Smooth muscle cell (in vitro differentiated cells): ENCODE measurements around the gene FAM9C. TPM values are rescaled to one million over a fixed set of nuclear protein-coding genes. Genes with fewer than 3 reads are reported as not detected.
A peak's percentile ranks its signal among the peaks of the same experiment; 100 is the strongest.
"Not testable (repeated sequence)": the region's sequence is repeated elsewhere in the genome, so short reads cannot be mapped to it uniquely, and the experiment has no call there.

ENCODE experiments used
- DNase-seq: peaks from one replicate; lab custom pipeline; 2025; ENCODE audit not compliant: unreplicated experiment; lab: John Stamatoyannopoulos, UW
- H2AFZ ChIP-seq: fragments of 200-600 bp; sonication (generic); 2 replicates; pipeline ENCODE4 v1.6.0; 2016; ENCODE audit warnings: antibody characterized with exemption, low read depth, mild to moderate bottlenecking
- H3F3A ChIP-seq: fragments of 200-600 bp; sonication (generic); 2 replicates; pipeline ENCODE4 v1.6.0; 2017; ENCODE audit warnings: antibody characterized with exemption, low read depth
- H3K27ac ChIP-seq: fragments of 200-600 bp; sonication (generic); 2 replicates; pipeline ENCODE4 v1.5.1; 2016; ENCODE audit warnings: low read depth, mild to moderate bottlenecking
- H3K27me3 ChIP-seq: fragments of 200-600 bp; sonication (generic); 2 replicates; pipeline ENCODE4 v1.6.1; 2016; ENCODE audit warnings: low read depth, mild to moderate bottlenecking
- H3K36me3 ChIP-seq: fragments of 200-600 bp; sonication (generic); 2 replicates; pipeline ENCODE4 v1.5.1; 2016; ENCODE audit warnings: low read depth
- H3K4me1 ChIP-seq: fragments of 200-600 bp; sonication (generic); 2 replicates; pipeline ENCODE4 v1.5.1; 2016; ENCODE audit warnings: low read depth
- H3K4me2 ChIP-seq: fragments of 200-600 bp; sonication (generic); 2 replicates; pipeline ENCODE4 v1.6.0; 2016; ENCODE audit warnings: mild to moderate bottlenecking
- H3K4me3 ChIP-seq: fragments of 200-600 bp; sonication (generic); 2 replicates; pipeline ENCODE4 v1.5.1; 2016; ENCODE audit warnings: mild to moderate bottlenecking
- H3K79me2 ChIP-seq: fragments of 200-600 bp; sonication (generic); 2 replicates; pipeline ENCODE4 v1.6.0; 2016; ENCODE audit warnings: low read depth, mild to moderate bottlenecking
- H3K9ac ChIP-seq: fragments of 200-600 bp; sonication (generic); 2 replicates; pipeline ENCODE4 v1.6.0; 2016; ENCODE audit warnings: low read depth
- H3K9me3 ChIP-seq: fragments of 200-600 bp; sonication (generic); replicated peaks from 2 replicates; pipeline ENCODE4 v1.5.1; 2016; ENCODE audit warnings: low read depth
- H4K20me1 ChIP-seq: fragments of 200-600 bp; sonication (generic); 2 replicates; pipeline ENCODE4 v1.6.0; 2016; ENCODE audit warnings: low read depth
- CTCF ChIP-seq: fragments of 200-600 bp; sonication (generic); IDR thresholded peaks from 2 replicates; pipeline ENCODE4 v1.5.1; 2017; ENCODE audit warnings: borderline replicate concordance, mild to moderate bottlenecking, antibody characterized with exemption; ENCODE audit not compliant: insufficient read depth, poor library complexity, severe bottlenecking
- WGBS: methylation state at CpG from one replicate; pipeline ENCODE4 v1.1.7; 2016; ENCODE audit warnings: low lambda C conversion rate; 5-methylcytosine and 5-hydroxymethylcytosine counted together
- polyA plus RNA-seq: library from polyadenylated mRNA; unstranded; fragments of >200 nt; fragmentation: Nextera tagmentation; extraction: Ambion mirVana; gene quantifications from 2 replicates; pipeline ENCODE4 v1.2.1, GENCODE V29; 2016
- total RNA-seq: library from RNA; depleted of rRNA; stranded (reverse); fragments of >200 nt; gene quantifications from 2 replicates; pipeline ENCODE4 v1.2.3, GENCODE V29; 2014

The FAM9C gene
- total and polyA plus RNA-seq, 2 experiments from 2014 or later: not detected

- no peak for DNase-seq
- Histone ChIP-seq H3K9ac (no peak overlapping the region), H3K79me2 (no peaks in the 10 kb centered on the region), H3F3A (peaks cover 9% of the 10 kb centered on the region), H3K4me1 (peaks cover 10% of the 10 kb centered on the region), H3K4me2 (no peak overlapping the region), H3K36me3 (no peaks in the 10 kb centered on the region), H4K20me1 (no peaks in the 10 kb centered on the region), H3K27ac (no peak overlapping the region), H2AFZ (peak overlapping the region; percentile 63), H3K27me3 (no peaks in the 10 kb centered on the region), H3K4me3 (no peak overlapping the region), H3K9me3 (no peaks in the 10 kb centered on the region)
- no peak for TF ChIP-seq CTCF
- WGBS: 83% methylated on average over 10 of the region's 10 CpGs
These were observed 43.1 kb upstream of the FAM9C start for GRCh38 chrX:13087322-13088155.

- DNase-seq, H4K20me1 ChIP-seq, H3K27me3 ChIP-seq, H3K9ac ChIP-seq, H3K27ac ChIP-seq, H3K9me3 ChIP-seq, H3F3A ChIP-seq, H3K36me3 ChIP-seq, H3K4me3 ChIP-seq, H3K79me2 ChIP-seq, H3K4me2 ChIP-seq: not testable (repeated sequence)
- Histone ChIP-seq H3K4me1 (peaks cover 10% of the 10 kb centered on the region), H2AFZ (peak overlapping the region; percentile 63)
- WGBS: 98% methylated on average over 8 of the region's 8 CpGs
These were observed 42.4 kb upstream of the FAM9C start for GRCh38 chrX:13086793-13087321.

- no peaks in the 10 kb centered on the region for H3K36me3 ChIP-seq
- 92% methylated on average over 2 of the region's 2 CpGs for WGBS
These were observed 41.7 kb upstream of the FAM9C start for GRCh38 chrX:13086076-13086475.

GRCh38 chrX:13085526-13085925, 41.1 kb upstream of the FAM9C start:
- Histone ChIP-seq H3K4me2 (no peak overlapping the region), H3K36me3 (no peaks in the 10 kb centered on the region), H3K4me3 (no peak overlapping the region), H3K4me1 (peaks cover 4% of the 10 kb centered on the region), H3K9ac (no peak overlapping the region), H3K79me2 (no peaks in the 10 kb centered on the region), H3F3A (peaks cover 2% of the 10 kb centered on the region), H3K27me3 (no peaks in the 10 kb centered on the region), H3K27ac (no peak overlapping the region), H4K20me1 (no peaks in the 10 kb centered on the region), H2AFZ (no peak overlapping the region), H3K9me3 (no peaks in the 10 kb centered on the region)
- TF ChIP-seq CTCF: no peak
- 93% methylated on average over 5 of the region's 5 CpGs for WGBS
- no peak for DNase-seq

More at GRCh38 chrX:13086076-13086475, 41.7 kb upstream of the FAM9C start:
- Histone ChIP-seq H3K27ac (no peak overlapping the region), H3K4me2 (no peak overlapping the region), H3K9me3 (no peaks in the 10 kb centered on the region), H2AFZ (no peak overlapping the region), H3K27me3 (no peaks in the 10 kb centered on the region), H3K9ac (no peak overlapping the region), H3F3A (peaks cover 8% of the 10 kb centered on the region), H4K20me1 (no peaks in the 10 kb centered on the region), H3K79me2 (no peaks in the 10 kb centered on the region), H3K4me1 (peaks cover 10% of the 10 kb centered on the region), H3K4me3 (no peak overlapping the region)
- DNase-seq: no peak
- TF ChIP-seq CTCF: no peak
